Measurements from ENCODE around the gene CTCF.
"Not testable (repeated sequence)": the region's sequence is repeated elsewhere in the genome, so short reads cannot be mapped to it uniquely, and the experiment has no call there.

CTCF gene

GRCh38 chr16:67562526-67562917 lies at the start of gene CTCF:
TSS of gene CTCF (plus strand) at chr16:67562526. CDS start at chr16:67610833, 48,307 bp downstream.
- TF ChIP-seq CTCF (conservative IDR thresholded peaks at IDR 0.05; ENCODE audit: low read depth, low read length), result peak; percentile 42
- peak; percentile 43 for DNase-seq (ENCODE audit: low read depth)
- peak within 1 kb of the TSS; percentile 64 for H3K4me3 ChIP-seq (ENCODE audit: low read length)

- H3K4me3 ChIP-seq (ENCODE audit: low read length), result not testable (repeated sequence)
Measured at GRCh38 chr16:67513892-67514291, 48.4 kb upstream of the CTCF start.

GRCh38 chr16:67514382-67514828 lies 47.9 kb upstream of the CTCF start:
- DNase-seq (ENCODE audit: low read depth), result no peak

More at GRCh38 chr16:67513892-67514291, 48.4 kb upstream of the CTCF start:
- not testable (repeated sequence) for DNase-seq (ENCODE audit: low read depth)

GRCh38 chr16:67516296-67517154 lies 45.8 kb upstream of the CTCF start:
- H3K4me3 ChIP-seq (ENCODE audit: low read length), result no peak overlapping the region
- TF ChIP-seq CTCF (conservative IDR thresholded peaks at IDR 0.05; ENCODE audit: low read depth, low read length), result no peak
- DNase-seq (ENCODE audit: low read depth), result no peak

More at GRCh38 chr16:67514382-67514828, 47.9 kb upstream of the CTCF start:
- H3K4me3 ChIP-seq (ENCODE audit: low read length), result no peak overlapping the region
- TF ChIP-seq CTCF (conservative IDR thresholded peaks at IDR 0.05; ENCODE audit: low read depth, low read length), result peak; percentile 76

- no peak overlapping the region for H3K4me3 ChIP-seq (ENCODE audit: low read length)
- no peak for DNase-seq (ENCODE audit: low read depth)
- TF ChIP-seq CTCF (conservative IDR thresholded peaks at IDR 0.05; ENCODE audit: low read depth, low read length), result no peak
Measured at GRCh38 chr16:67517155-67517445, 45.2 kb upstream of the CTCF start.

- DNase-seq (ENCODE audit: low read depth), result no peak
- no peak overlapping the region for H3K4me3 ChIP-seq (ENCODE audit: low read length)
- TF ChIP-seq CTCF (conservative IDR thresholded peaks at IDR 0.05; ENCODE audit: low read depth, low read length), result no peak
Measured at GRCh38 chr16:67517661-67518423, 44.5 kb upstream of the CTCF start.

GRCh38 chr16:67518676-67519075 lies 43.6 kb upstream of the CTCF start:
- TF ChIP-seq CTCF (conservative IDR thresholded peaks at IDR 0.05; ENCODE audit: low read depth, low read length), result no peak
- no peak overlapping the region for H3K4me3 ChIP-seq (ENCODE audit: low read length)
- no peak for DNase-seq (ENCODE audit: low read depth)
